ENCODE results near the gene BSDC1.

The BSDC1 gene

GRCh38 chr1:32318127-32318869 is 75.9 kb downstream of the BSDC1 start:
- peaks cover 74% of the 10 kb centered on the region for H3K79me2 ChIP-seq (ENCODE audit: insufficient read depth, low read length)
- H3K4me2 ChIP-seq (ENCODE audit: low read depth, low read length, poor library complexity, severe bottlenecking), result no peak overlapping the region
- H4K20me1 ChIP-seq (ENCODE audit: low read depth, low read length), result no peaks in the 10 kb centered on the region
- H3K27me3 ChIP-seq (ENCODE audit: low read length), result no peaks in the 10 kb centered on the region
- no peak overlapping the region for H3K9ac ChIP-seq (ENCODE audit: low read length)
- H3K36me3 ChIP-seq (ENCODE audit: low read length), result peaks cover 41% of the 10 kb centered on the region
- TF ChIP-seq EZH2phosphoT487 (conservative IDR thresholded peaks at IDR 0.05; ENCODE audit: low read length) (no peak), CTCF (IDR thresholded peaks at IDR 0.05; ENCODE audit: insufficient read depth, low read length, poor library complexity, severe bottlenecking) (no peak)
- H2AFZ ChIP-seq (ENCODE audit: low read depth, low read length, severe bottlenecking), result no peak overlapping the region
- peak overlapping the region; percentile 94 for H3K27ac ChIP-seq (ENCODE audit: low read depth, low read length)
- H3F3A ChIP-seq (ENCODE audit: insufficient read depth), result peaks cover 62% of the 10 kb centered on the region
- H3K9me3 ChIP-seq (ENCODE audit: insufficient read depth, low read length), result no peaks in the 10 kb centered on the region
- no peaks in the 10 kb centered on the region for H3K9me2 ChIP-seq (replicated peaks; ENCODE audit: insufficient read depth, low read length)
- H3K4me3 ChIP-seq (ENCODE audit: insufficient read depth, low read length, poor library complexity, severe bottlenecking), result no peak overlapping the region

- Histone ChIP-seq H3K27me3 (ENCODE audit: low read length) (no peaks in the 10 kb centered on the region), H3K9me3 (ENCODE audit: insufficient read depth, low read length) (no peaks in the 10 kb centered on the region), H4K20me1 (ENCODE audit: low read depth, low read length) (no peaks in the 10 kb centered on the region), H3K27ac (ENCODE audit: low read depth, low read length) (peak overlapping the region; percentile 94), H3F3A (ENCODE audit: insufficient read depth) (peaks cover 55% of the 10 kb centered on the region), H3K9ac (ENCODE audit: low read length) (peak overlapping the region; percentile 35), H3K79me2 (ENCODE audit: insufficient read depth, low read length) (peaks cover 77% of the 10 kb centered on the region), H3K36me3 (ENCODE audit: low read length) (peaks cover 42% of the 10 kb centered on the region), H3K9me2 (replicated peaks; ENCODE audit: insufficient read depth, low read length) (no peaks in the 10 kb centered on the region), H3K4me3 (ENCODE audit: insufficient read depth, low read length, poor library complexity, severe bottlenecking) (no peak overlapping the region), H2AFZ (ENCODE audit: low read depth, low read length, severe bottlenecking) (no peak overlapping the region), H3K4me2 (ENCODE audit: low read depth, low read length, poor library complexity, severe bottlenecking) (peak overlapping the region; percentile 62)
- TF ChIP-seq CTCF (IDR thresholded peaks at IDR 0.05; ENCODE audit: insufficient read depth, low read length, poor library complexity, severe bottlenecking) (no peak), EZH2phosphoT487 (conservative IDR thresholded peaks at IDR 0.05; ENCODE audit: low read length) (no peak)
Observed at GRCh38 chr1:32316903-32317277, 77.4 kb downstream of the BSDC1 start.

All from SU-DHL-6 (cell line).